ES-I3 (cell line): ENCODE results near the gene CXCL8.

Source experiments
- H3K36me3 ChIP-seq: 2 replicates; pipeline ENCODE4 v1.6.1; 2013; ENCODE audit warnings: mild to moderate bottlenecking, low read length, control low read depth, moderate library complexity; ENCODE audit not compliant: insufficient read depth
- H3K4me1 ChIP-seq: 2 replicates; pipeline ENCODE4 v1.6.1; 2013; ENCODE audit warnings: mild to moderate bottlenecking, control low read depth, low read length; ENCODE audit not compliant: insufficient read depth
- H3K9ac ChIP-seq: 2 replicates; pipeline ENCODE4 v1.6.1; 2013; ENCODE audit warnings: low read depth, mild to moderate bottlenecking, low read length, moderate library complexity
- H3K9me3 ChIP-seq: 2 replicates; pipeline ENCODE4 v1.6.1; 2013; ENCODE audit warnings: mild to moderate bottlenecking, low read length, moderate library complexity; ENCODE audit not compliant: control insufficient read depth, insufficient read depth

The CXCL8 gene

DNA sequence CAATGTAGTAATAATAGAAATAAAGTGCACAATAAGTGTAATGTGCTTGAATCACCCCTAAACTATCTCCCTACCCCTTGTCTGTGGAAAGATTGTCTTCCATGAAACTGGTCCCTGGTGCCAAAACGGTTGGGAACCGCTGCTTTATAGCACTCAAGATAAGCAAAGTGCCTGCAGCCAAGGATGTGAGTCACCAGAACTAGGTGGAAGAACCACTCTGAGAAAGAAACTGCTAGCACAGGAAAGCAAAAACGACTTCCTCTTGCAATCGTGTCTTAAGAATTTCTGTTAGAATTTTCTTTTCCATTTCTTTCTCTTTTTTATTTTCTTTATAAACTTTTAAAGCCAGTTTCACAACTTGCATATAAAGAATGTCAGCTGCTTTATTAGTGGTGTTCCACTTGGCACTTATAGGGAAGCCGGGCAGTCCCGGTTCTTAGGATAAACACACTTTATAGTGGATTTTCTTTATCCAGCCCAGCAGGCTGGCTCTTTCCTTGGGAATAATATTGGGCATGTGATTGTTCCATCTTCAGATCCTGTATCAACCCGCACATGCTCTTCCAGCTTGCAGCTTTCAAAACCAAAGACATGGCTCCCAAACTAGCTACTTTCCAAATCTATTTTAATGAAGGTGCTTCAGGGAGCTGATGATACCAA, 32.3 kb upstream of the CXCL8 start:
- H3K36me3 ChIP-seq = no peaks in the 10 kb centered on the region
- no peaks in the 10 kb centered on the region for H3K9me3 ChIP-seq
- H3K4me1 ChIP-seq = peaks cover 55% of the 10 kb centered on the region
- H3K9ac ChIP-seq = no peak overlapping the region

DNA sequence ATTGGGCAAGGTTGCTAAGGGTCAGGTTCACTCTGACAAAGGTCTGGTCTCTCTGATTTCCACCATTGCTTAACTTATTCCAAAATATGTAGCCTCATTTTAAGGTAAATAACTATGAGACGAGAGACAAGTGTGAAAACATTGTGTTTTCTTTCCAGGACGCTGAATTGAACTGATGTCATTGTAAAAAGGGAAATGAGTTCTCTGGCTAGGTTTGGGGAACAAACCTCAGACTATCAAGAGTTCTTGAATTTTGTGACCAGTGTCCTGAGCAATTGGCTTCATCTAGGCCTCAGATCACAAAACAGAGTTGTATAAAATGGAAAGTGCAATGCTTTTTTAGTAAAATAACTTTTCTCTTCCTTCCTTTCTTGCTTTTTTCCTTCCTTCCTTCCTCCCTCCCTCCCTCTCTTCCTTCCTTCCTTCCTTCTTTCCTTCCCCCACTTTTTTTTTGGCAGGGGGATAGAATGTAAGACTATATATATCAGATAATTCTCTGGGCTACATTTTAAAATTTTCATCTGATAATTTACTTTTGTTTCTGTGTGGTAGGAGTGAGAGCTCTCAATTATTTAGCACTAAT, 30.8 kb upstream of the CXCL8 start:
- Histone ChIP-seq H3K9ac (no peak overlapping the region), H3K9me3 (no peaks in the 10 kb centered on the region), H3K36me3 (no peaks in the 10 kb centered on the region), H3K4me1 (peaks cover 42% of the 10 kb centered on the region)

DNA sequence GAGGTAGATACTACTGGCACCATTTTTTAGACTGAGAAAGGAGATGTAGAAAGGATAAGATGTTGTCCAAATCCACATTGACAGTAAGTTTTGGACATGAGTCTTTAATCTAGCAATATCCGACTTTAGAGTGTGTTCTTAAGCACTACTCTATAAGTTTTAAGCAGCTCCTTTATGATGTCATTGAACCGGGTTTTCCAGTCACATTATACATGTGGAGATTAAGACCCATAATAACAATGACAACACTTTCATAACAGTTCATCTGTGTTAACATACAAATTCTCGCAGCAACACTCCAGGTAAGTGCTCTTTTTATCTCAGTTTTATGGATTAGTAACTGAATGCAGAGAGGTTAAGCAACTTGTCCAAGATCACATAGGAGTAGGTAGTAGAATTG, 30.3 kb upstream of the CXCL8 start:
- Histone ChIP-seq H3K4me1 (peaks cover 38% of the 10 kb centered on the region), H3K9me3 (no peaks in the 10 kb centered on the region), H3K36me3 (no peaks in the 10 kb centered on the region), H3K9ac (no peak overlapping the region)

DNA sequence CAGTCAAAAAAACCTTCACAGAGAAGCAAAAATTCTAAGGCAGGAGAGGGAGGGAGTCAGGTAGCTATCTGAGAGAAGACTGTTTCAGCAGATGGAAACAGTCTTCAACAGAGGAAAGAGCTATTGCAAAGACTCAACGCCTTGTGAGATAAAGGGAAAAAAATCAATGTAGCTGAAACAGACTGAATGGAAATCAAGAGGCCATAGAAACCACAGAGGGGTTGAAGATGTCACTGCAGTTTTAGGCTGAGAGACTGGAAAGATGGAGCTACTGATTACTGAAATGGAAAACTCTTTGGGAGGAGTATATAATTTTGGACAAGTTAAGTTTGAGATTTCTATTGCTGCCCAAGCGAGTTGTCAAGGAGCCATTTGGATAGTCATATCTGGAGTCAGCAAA, 28.4 kb upstream of the CXCL8 start:
- Histone ChIP-seq H3K9ac (no peak overlapping the region), H3K4me1 (peaks cover 27% of the 10 kb centered on the region), H3K9me3 (no peaks in the 10 kb centered on the region), H3K36me3 (no peaks in the 10 kb centered on the region)

DNA sequence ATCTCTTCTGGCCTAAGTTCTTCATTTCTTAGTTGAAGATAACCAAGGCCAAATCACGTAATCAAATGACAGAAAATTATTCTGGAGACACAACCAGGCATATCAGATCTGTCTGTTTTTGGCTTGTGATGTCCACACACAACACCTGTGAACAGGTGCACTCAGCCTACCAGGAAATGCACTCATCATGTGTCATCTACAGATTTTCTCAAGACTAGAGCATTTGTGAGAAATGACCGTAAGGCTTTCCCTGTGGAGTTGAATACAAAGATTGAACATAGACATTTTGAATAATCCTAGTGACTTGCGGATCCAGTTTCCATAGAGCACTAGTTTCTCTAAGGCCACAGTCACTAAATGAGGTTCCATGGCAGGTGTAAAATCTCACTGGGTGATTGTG, 26.7 kb upstream of the CXCL8 start:
- H3K36me3 ChIP-seq = no peaks in the 10 kb centered on the region
- peaks cover 14% of the 10 kb centered on the region for H3K4me1 ChIP-seq
- no peak overlapping the region for H3K9ac ChIP-seq
- no peaks in the 10 kb centered on the region for H3K9me3 ChIP-seq

DNA sequence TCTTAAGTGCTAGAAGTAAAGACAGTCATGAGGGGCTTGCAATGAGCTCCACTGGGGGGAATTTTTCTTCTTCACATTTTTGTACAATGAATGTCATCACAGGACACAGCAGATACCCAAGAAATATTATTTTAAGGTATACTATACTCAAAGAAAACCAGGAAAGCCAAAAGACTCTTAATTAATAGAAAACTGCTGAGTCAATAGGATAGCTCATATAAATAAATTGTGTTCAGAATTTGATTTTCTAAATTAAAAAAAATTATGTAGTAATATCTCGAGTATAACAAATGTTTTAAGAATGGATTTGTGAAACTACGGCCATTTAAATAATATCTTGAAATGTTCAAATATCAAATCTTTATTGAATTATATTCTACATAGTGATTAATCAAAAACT, 25.7 kb upstream of the CXCL8 start:
- Histone ChIP-seq H3K9me3 (no peaks in the 10 kb centered on the region), H3K36me3 (no peaks in the 10 kb centered on the region), H3K9ac (no peak overlapping the region), H3K4me1 (peaks cover 7% of the 10 kb centered on the region; the same call in 1 of the 2 replicates)

DNA sequence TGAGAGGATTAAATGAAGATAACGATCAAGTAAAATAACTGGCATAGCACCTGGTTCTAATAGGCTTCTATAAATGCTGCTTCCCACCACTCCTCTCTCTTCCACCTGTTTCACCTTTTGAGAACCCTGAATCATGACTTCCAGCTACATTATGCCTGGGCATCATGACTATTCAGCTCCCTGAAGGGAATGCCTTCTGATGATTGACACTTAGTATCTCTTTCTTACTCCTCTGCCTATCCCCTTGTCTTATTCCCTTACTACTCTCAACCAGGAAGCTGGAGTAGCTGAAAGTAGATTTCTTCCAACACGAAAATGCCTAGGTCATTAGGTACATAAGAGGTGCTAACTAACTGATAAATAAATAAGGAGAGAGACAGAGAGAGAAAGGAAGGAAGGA, 24.7 kb upstream of the CXCL8 start:
- 0 out of 2 replicates have a peak, but pooled peaks cover 5% of the 10 kb centered on the region for H3K4me1 ChIP-seq
- no peak overlapping the region for H3K9ac ChIP-seq
- no peaks in the 10 kb centered on the region for H3K36me3 ChIP-seq
- no peaks in the 10 kb centered on the region for H3K9me3 ChIP-seq

DNA sequence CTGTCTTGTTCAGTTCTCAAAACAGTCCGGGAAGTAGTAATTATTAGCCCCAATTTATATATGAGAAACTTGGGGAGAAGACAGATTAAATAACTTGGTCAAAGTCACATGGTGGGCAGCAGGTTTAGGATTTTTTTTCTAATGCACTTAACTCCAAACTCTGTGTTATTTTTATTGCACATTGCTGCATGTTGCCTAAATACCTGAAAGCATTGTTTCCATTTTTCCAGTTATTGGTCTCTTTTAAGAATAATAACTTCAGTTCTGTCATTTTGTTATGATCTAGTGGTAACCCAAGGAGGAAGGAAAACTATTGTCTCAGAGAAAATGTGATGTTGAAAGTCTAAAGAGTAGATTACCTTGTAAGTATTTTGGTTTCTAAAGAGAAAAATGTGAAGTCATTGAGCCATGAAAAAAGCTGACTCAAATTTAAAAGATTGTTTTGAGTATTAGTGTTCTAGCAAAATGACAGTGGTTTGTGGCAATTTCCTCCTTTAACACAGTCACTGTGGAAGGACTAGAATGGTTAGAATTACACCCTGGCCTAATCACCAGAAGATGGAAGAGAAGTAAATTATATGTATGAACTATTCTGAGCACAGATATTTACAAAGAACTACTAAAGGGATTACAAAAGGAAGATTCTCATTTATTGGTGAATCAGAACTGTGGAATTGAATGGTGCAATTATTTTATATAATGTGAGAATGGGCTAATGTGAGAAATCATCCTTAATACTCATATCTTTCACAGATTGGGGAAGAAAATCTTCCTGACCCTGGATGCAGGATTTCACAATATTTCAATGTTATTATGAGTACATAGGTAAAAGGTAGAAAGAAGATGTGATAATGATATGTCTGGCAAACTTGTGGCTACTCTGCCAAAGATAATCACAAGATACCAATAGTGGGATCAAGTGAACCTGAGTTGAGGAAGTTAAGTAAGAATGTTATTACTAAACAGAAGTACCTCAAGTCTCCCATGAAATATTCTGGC, 21.7 kb upstream of the CXCL8 start:
- Histone ChIP-seq H3K9me3 (no peaks in the 10 kb centered on the region), H3K9ac (no peak overlapping the region), H3K36me3 (no peaks in the 10 kb centered on the region), H3K4me1 (no peaks in the 10 kb centered on the region)

DNA sequence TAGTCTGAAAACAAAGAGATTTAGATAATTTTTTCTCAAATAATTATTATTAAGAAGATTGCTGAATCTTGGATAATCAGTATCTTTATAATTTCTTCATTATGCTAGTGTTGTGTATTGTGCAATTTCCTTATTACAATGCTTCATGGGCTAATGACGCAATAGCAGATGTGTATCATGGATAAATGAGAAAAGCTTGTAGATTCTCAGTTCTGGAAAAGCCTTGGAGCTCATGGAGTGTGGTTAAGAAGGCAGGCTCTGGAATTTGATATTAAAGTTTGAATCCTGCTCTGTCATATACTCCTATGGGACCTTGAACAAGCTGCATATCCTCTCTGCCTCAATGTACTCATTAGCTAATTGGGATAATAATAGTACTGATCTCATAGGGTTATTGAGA, 18.9 kb upstream of the CXCL8 start:
- Histone ChIP-seq H3K9ac (no peak overlapping the region), H3K9me3 (no peaks in the 10 kb centered on the region), H3K36me3 (no peaks in the 10 kb centered on the region), H3K4me1 (peaks cover 10% of the 10 kb centered on the region; the same call in 1 of the 2 replicates)

DNA sequence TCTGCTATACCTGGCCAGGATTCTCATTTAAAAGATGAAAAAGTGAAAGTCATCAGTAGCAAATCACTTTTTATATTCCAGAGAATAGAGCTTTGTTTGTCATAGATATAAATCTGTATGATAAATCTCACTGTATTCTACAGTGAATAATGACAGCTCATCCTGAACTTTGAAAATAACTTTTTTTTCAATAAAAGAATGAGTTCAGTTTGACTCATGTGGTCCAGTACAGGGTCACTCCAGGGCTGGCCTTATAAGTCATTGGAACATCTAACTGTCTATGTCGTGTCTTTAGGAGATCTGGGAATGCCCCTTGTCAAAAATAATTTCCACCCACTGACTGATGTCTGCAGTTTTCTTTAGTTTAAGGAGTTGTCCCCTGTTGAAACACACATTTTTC, 18.5 kb upstream of the CXCL8 start:
- Histone ChIP-seq H3K9ac (no peak overlapping the region), H3K4me1 (peaks cover 12% of the 10 kb centered on the region; the same call in 1 of the 2 replicates), H3K9me3 (no peaks in the 10 kb centered on the region), H3K36me3 (no peaks in the 10 kb centered on the region)

DNA sequence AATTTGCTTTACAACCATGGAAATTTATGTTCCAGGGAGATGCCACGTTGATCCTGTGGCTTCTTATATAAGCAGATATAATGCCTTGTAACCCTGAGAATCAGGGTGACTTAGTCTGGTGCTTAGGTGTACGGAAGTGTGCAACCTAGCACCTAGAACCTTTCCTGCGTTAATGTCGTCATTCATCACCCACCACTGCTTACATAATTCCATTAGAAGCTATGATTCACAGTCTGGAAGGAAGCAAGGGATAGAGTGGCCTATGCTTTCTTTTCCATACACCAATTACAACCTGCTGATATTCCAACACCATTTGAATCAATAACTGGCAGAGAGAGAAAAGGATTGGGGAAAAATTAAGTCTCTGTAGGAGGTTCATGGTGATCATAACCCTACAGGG, 17.3 kb upstream of the CXCL8 start:
- Histone ChIP-seq H3K36me3 (no peaks in the 10 kb centered on the region), H3K9me3 (no peaks in the 10 kb centered on the region), H3K4me1 (peaks cover 17% of the 10 kb centered on the region), H3K9ac (no peak overlapping the region)

DNA sequence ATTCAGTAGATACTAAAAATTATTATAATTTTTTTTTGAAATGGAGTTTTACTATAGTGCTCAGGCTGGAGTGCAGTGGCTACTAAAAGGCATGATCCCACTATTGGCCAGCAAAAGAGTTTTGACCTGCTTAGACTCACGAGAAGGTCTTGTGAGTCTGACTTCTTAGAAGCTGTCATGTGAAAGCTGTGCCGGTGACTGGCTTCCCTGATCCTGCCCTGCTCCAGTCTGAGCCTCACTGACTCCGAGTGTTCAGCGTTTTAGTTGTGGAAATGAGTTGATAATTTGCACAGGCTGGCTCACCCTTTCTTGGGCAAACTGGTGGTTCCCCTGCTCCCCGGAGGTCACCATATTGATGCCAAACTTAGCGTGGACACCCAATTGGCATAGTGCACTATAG, 16.4 kb upstream of the CXCL8 start:
- Histone ChIP-seq H3K9me3 (no peaks in the 10 kb centered on the region), H3K9ac (no peak overlapping the region), H3K36me3 (no peaks in the 10 kb centered on the region), H3K4me1 (peaks cover 17% of the 10 kb centered on the region)

DNA sequence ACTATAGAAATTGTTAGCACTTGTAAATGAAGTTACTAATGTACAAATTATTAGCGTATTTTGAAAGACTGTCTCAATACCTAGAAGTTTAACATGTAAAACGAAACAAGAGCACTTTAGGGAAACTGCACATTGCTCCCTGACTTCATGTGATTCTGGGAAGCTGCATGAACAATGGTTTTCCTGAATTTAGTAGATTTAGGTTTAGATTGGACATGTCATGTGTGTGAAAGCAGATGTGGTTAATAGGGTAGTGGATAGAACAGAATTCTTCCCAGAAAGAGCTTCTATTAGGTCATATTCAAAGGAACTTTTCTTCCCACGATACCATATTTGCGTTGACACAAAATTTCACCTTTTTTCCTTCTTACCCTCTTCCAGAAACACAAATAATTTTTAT, 14.9 kb upstream of the CXCL8 start:
- H3K4me1 ChIP-seq = peaks cover 23% of the 10 kb centered on the region
- no peaks in the 10 kb centered on the region for H3K36me3 ChIP-seq
- H3K9me3 ChIP-seq = no peaks in the 10 kb centered on the region
- H3K9ac ChIP-seq = no peak overlapping the region

DNA sequence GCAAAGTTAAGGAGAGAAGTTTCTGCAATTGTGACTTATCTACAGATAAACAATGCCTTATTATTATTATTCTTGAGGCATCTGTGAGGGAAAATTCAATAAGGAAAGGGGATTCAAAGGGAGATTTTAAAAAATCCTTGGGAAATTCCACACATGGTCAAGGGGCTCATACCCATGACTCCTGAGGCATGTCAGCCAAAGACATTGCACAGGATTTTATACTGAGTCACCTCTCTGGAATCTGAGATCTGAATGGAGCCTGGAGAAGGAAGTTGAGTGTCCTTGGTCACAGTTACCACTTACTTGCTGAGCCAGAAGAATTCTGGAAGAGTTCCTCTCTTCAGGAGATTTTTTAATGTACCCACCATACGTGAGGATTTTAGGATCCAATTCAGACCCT, 14.4 kb upstream of the CXCL8 start:
- H3K4me1 ChIP-seq = peaks cover 23% of the 10 kb centered on the region
- no peak overlapping the region for H3K9ac ChIP-seq
- H3K36me3 ChIP-seq = no peaks in the 10 kb centered on the region
- no peaks in the 10 kb centered on the region for H3K9me3 ChIP-seq
